Stimulated activated CD8-positive, alpha-beta memory T cell treated with anti-CD3 and anti-CD28 coated beads, Interleukin-7, amount 100 ng/mL, for 1 hour (primary cell): Measurements from ENCODE around the gene ASPSCR1.

Experiments
- DNase-seq, 2 donors: peaks; one replicate each; pipeline ENCODE4 v3.0.0-alpha.2; 2020; ENCODE audit warnings: low read depth in 2 of 2

Gene ASPSCR1

DNA sequence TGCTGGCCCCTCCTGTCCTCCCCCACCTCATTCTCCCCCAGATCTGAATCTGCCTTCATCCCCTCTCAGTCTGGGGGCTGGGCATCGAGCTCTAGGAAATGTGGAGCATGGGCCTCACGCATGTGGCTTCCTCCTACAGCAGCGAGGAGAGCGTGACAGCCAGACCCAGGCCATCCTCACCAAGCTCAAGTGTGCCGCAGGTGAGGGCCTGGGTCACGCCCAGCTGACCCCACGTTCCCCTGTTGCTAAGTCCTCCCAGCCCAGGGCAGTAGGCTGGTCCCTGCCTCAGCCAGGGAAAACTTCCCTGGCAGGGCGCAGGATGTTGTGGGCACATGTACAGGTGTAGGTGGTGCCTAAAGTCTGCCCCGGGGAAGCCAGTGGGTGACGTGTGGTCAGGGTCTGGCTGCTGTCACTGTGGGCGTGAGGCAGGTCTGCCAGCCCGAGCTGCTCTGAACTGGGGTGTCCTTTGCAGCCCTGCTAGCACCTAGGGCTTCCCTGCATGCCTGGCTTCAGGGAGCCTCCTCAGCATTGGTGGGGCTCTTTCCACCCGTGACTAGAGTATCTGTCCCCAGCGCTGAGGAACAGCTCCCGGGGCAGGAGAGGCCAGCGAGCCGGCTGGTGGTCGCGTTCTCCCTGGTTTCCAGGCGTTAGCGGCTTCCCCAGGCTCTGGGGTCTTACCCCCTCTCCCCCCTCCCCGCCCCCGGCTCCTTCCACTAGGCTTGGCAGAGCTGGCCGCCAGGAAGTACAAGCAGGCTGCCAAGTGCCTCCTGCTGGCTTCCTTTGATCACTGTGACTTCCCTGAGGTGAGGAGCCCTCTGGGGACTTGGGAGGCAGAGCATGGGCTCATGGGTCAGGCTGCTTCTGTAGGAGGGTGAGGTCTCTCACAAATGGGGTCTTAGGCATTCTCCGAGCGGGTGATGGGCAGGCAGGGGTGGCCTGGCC lies 77.9 kb downstream of the ASPSCR1 start:
- no peak for DNase-seq

DNA sequence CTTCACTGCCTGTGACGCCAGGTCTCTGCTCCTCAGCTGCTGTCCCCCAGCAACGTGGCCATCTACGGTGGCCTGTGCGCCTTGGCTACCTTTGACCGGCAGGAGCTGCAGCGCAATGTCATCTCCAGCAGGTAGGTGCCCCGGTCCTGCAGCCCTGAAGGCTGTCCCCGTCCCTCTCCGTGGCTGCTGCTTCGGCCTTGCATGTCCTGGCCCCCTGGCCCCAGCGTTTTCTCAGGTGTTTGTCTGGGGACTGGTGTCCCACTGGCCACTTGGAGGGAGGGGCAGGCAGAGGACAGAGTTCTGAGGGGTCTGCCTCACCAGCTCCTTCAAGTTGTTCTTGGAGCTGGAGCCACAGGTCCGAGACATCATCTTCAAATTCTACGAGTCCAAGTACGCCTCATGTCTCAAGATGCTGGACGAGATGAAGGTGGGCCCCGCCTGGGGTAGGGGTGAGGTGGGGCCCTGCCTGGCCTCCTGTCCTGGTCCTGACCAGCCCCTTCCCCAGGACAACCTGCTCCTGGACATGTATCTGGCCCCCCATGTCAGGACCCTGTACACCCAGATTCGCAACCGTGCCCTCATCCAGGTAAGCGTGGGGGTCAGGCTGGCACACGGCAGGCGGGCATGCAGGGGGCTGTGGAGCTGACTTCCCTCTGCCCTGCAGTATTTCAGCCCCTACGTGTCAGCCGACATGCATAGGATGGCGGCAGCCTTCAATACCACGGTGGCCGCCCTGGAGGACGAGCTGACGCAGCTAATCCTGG lies 78.7 kb downstream of the ASPSCR1 start:
- DNase-seq, result no peak

DNA sequence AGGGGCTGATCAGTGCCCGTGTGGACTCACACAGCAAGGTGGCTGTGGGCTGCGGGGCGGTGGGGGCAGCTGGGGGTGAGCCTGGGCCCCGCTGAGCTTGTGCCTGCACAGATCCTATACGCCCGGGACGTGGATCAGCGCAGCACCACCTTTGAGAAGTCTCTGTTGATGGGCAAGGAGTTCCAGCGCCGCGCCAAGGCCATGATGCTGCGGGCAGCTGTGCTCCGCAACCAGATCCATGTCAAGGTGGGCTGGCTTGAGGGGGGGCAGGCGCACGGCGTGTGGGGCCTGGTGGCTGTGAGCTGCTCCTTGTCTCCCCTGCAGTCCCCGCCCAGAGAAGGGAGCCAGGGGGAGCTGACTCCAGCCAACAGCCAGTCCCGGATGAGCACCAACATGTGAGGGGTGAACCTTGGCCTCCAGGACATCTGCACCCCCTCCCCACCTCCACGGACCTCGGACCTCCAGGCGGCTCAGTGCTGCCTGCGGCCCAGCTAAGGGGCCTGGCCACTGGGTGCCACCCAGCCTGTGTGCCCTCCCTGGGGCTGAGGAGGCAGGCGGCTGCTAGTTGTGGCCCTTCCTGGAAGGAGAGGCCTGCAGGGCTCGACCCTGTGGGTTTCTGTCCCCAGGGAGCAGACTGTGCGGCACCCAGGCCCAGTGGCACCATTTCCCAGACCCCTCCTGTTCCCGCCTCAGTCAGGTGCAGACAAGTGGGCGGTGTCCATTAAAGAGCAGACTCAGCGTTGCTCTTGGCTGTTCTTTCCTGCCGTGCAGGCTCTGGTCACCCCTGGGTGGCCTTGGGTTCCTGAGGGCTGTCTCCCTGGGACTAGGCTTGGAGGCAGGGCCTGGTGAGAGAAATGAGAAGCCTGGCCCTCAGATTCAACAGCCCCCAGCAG lies 79.5 kb downstream of the ASPSCR1 start:
- no peak for DNase-seq

DNA sequence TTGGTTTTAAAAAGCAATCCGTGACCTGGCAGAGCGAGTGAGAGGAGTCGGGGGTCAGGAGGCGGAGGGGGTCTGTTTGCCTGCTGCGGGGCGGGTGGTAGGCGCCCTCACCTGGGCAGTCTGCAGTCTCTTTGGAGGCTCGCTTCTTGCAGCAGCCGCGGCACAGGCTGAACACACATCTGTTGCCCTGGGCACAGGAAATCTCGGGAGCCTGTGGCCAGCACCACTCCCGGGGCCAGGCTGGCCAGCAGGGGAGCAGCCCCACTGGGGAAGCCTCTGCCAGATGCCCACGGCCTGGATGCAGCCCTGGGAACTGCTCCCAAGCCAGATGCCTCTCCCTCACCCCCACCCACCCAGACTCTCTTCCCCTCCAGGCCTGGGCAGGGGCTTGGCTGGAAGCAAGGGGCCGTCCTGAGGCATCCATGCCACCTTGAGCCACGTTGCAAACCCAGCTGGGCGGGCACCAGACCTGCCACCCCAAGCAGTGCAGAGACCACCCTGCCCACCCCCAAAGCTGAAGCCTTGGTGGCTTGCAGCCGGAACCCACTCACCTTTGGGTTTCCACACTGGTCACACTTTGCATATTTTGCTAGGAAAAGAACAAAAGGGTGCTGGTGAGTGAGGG lies 80.9 kb downstream of the ASPSCR1 start:
- no peak for DNase-seq

DNA sequence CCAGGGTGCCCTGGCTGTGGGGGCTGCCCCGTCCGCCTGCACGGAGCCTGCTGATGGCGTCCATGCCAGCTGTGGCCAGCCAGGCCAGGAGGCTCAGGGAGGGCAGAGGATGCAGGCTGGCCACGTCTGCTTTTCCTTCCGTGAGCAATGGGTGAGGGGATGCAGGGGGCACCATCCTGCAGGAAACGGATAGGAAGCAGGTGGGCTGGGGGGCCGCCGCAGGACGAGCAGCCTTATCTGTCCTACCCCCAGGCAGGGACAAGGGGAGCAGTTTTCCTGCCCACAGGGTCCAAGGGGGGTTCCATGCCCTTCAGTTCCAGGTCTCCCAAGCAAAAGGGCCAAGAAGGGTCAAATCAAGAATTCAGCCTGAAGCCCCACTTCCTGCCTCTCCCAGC lies 81.4 kb downstream of the ASPSCR1 start:
- DNase-seq, result no peak

DNA sequence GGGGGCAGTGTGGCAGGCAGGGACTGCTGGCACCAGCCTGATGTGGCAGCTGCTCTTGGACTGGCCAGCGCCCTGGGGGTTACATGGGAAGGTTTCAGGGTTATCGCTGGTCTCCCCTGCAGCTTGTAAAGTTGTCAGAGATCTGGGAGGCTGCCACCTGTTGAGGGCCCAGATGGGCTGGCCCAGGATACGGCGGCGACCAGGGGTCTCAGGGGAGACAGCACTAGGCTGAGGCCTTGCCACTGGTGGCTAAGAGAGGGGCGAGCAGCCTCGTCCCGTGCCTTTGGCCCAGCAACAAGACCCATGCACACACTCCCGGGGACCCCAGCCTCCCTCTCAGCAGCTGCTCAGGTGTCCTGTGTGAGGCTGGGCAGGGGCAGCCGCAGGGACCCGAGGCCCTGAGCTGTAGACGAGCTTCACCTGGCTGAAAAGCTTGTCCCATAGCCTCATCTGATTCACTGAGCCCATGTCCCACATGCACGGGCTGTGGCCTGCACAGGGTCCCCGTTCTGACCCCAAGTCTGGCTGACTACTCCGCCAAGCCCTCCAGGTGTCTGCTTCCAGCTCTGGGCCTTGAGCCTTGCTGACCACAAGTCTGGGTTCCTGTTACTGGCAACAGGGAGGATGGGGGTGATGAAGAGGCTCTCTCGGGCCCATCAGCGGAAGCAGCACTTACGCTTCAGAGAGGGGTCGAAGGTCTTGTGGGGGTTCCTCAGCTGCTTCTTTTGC lies 82.0 kb downstream of the ASPSCR1 start:
- DNase-seq, result no peak

DNA sequence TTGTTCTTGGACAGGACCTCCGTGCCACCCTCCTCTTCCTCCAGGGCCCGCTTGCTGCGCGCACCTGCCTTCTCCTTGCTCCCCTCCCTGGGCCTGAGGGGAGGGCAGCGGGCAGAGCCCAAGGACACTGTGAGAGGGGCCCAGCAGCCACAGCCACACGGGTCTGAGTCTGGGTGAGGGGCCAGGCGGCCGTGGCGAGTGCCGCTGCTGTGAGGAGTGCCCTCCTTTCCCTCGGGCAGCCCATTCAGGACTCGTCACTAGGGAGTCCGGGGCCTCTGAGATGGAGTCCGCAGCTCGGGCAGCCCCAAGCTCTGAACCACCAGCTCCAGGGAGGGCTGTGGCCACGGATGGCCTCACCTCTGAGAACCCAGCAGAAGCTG lies 82.6 kb downstream of the ASPSCR1 start:
- no peak for DNase-seq

DNA sequence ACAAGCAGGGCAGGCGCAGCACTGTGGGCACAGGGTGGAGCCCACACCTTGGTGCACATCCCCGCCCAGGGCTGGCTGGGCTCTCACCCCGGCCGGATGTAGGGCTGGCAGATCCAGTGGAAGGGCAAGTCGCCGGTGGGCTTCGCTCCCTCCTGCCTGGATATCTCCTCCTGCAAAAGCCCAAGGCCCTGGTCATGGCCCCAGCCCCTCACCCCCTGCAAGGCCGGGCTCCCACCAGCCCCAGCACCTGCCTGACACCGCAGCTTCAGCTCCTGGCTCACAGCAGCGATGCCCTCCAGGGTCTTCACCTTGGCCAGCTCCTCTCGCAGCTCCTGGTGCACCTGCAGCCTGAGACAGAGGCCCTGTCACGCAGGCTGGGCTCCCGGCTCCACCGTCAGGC lies 83.2 kb downstream of the ASPSCR1 start:
- no peak for DNase-seq

DNA sequence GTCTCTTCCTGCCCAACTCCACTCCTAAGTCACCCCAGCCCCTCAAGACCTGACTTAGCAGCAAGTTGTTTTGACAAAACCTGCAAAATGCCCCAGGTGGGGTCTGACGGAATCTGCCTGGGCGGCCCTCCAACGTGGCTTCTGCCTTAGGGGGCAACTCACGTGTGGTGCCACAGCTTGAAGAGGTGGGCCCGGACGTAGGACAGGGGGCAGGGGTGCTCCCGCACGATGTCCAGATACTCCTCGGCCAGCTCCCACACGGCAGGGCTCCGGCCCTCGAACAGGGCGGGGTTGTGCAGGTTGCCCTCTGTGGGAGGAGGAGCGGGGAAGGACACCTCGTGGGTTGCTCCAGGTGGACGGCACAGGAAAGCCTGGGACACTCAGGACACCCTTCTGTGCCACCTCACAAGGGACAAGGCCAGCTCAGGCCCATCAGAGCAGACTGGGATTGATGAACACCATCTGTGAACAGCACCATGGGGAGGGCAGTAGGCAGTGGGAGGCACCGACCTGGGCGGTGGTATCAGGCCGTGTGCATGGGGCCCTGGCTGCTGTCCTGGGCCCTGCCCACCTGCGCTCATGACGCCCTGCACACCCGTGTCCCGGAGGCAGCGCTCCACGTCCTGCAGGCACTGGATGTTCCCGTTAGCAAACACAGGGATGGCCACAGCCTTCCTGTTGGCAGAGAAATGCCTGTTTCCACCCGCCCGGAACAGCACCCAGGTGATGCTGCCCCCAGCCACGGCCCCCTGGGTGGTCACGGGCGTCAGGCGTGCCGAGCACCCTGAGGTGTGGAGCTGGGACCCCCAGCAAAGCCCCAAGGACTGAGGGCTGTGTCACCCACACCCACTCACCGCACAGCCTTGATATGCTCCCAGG lies 83.9 kb downstream of the ASPSCR1 start:
- no peak for DNase-seq

DNA sequence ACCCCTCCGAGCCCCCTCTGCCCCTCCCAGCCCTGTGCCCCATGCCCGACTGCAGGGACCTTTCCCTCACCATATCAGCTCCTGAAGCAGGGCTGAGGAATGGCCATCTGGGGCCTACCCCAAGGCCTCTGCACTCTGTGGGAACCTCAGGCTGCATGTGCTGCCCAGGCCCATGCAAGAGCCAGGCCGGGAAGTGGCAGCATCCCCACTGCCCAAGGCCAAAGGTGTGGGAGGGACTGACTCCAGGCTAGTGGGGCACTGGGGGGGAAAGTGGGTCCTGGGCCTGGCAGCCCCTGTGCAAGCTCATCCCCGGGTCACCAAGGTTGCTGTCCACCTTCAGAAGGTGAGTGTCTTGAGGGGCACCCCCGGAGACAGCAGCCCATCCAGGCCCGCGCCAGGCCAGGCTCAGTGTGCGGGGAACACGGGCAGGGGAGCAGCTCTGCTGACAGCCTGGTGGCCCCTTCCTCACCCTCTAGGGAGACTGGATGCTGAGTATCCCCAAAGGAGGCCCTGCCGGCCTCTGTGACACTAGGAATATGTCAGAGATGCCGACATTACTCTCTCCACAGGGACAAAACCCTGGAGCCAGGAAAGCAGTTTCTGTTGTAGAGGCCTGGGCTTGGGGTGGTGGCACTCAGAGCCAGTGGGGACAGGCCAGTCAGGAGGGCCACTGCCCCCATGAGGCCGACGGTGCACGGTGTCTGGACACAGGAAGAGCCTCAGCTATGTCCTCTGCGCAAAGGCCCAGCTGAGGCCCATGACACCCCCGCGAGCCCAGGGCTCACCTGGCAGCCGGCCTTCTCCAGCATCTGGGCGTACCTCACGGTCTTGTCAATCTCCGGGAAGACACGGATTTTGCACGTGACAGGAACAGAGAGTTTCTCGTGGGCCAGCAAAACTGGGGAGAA lies 84.9 kb downstream of the ASPSCR1 start:
- no peak for DNase-seq

DNA sequence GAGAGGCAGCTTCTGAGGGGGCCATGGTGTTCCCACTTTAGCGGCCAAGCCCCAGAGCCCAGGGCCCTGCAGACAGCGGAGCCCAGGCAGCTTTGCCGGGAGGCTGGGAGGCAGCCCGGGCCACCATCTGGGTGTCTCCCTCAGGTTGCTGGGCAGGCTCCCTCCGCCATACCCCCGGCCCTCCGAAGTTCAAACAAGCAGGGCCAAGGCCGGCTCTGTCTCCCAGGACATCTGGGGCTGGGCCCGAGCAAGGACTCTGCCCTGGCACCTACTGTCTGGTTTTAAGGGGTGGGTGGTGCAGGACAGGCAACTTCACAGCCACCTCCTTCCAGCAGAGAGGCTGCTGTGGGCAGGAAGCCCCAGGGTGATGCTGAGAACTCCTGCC lies 85.5 kb downstream of the ASPSCR1 start:
- no peak for DNase-seq

DNA sequence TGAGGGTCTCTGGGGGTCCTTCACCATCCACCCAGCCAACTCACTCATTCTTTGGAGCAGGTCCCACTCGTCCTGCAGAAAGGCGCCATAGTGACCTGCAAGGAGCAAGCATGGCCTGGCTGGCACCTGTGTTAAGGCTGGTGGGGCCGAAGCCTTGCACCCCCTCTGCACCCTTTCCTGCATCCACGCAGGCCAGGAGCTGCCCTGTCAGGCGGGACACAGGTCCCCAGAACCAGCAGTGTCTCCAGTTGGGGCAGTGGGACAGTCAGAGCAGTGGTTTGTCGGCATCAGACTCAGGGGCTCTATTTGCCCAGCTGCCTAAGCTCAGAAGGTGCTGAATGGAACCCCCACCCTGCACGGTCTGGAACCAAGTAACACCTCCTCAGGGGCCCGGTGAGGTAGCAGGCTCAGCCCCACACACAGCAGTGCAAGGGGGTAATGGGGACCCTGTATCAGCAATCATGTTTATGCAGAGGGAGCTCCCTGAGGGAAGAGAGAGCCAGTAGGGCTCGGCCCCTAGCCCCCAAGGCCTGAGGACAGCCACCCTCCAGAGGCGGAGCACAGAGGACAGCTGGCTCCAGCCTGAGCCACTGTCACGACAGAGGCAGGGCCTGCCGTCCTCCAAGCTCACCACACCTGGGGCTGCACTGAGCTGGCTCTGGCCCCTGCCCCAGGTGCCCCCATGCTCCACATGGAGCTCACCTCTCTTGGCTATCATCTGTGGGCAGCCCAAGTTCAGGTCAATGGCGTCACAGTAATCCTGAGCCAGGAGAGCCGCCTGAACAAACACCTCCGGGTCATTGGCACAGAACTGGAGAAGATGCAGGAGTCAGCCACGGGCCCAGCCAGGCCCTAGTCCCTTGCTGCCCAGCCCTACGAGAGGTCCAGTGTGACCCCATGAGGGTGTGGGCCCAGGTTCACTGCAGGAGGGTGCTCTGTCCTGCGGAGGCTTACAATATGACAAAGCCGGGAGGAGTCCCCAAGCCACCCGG lies 86.3 kb downstream of the ASPSCR1 start:
- no peak for DNase-seq

DNA sequence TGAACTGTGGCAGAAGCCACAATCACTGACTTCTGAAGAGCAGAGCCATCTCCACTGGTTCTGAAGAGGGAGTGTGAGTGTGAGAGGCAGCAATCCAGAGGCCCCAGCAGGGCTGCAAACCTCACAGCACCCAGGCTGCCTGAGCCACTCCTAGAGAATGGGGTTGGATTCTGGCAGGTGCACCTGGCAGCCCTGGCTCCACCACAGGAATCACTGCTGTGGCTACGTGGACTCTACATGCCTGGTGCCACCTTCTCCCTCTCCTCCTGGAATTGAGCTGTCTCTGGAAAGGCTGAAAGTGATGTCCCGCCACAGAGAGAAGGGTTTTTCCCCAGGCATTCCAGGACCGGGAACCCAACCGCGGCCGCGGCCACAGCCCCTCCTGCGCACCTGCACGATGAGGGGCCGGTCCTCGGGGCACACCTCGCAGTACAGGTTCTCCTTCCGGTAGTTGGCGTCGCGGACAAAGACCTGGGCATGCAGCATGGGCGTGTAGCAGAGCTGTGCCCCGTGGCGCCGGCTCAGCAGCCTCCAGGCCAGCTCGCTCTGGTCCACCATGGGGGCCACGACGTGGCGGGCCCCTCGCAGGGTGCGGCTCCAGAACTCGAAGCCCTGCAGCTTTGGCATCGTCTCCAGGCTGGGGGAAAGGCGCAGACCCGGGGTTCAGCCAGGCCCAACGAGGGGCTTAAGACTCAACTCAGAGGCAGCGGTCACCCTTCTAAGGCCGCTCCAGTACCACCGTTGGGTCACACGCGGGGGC lies 87.2 kb downstream of the ASPSCR1 start:
- DNase-seq, result no peak

DNA sequence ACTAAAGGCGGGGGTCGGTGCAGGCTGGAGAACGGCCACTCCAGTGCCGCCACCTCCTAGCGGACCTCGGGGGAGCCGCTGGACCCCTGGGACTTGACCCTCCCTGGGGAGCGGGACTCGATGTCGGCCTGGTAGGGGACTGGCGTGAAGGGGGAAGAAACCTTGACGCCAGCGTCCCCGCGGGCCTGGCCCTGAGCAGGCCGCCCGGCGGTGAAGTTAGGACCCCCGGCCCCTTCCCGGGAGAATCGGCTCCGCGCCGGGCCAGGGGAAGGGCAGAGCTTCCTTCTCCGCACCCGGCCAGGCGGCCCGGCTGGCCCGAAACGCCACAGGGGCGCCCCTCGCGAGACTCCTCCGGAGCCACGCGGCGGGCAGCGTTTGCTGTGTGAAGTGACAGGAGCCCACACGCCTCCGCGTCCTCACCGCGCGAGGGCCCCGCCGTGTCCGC lies 87.8 kb downstream of the ASPSCR1 start:
- DNase-seq, result no peak

DNA sequence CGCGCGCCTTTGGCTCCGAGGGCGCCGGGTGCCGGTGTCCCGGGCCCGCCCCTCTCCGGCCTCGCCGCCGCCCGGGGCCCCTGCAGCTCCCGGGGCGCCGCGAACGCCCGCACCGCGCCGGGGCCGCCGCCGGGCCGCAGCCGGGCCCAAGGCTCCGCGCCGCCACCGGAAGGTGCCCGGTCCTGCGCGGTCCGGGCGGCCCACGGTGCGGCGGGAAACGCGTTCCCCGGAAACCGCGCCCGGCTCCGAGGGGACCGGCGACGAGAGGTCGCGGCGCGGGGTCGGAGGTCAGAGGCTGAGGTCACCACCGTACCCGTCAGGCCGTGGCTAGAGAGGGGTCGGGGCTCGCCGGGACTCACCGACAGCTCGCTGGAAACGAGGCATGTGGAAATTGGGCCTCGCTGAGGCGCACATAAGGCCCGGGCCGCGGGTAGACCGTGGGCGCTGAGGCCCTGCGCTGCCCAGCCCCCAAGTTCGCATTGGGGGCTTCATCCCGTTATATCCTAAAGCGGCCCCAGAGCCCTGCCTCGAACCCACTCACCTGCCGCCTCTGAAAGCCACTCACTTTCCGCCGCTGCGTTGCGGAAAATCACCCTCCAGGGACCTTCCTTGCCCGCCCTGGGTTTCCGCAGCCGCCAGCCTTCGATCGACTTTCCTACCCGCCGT lies 88.3 kb downstream of the ASPSCR1 start, which contains the start of gene DUS1L:
DUS1L (minus strand) TSS at position 167 of the 666 bp plus-strand sequence. CDS start 745 bp downstream, outside the sequence.
- peak; percentile 38 to 39 for DNase-seq
